Islet precursor cell (in vitro differentiated cells): ENCODE data around the gene NXPH4.

Experiments used
- DNase-seq: peaks from one replicate; pipeline ENCODE4 v3.0.0-alpha.2; 2018

Gene NXPH4

GRCh38 chr12:57185403-57185802 is 31.2 kb upstream of the NXPH4 start:
- no peak for DNase-seq

- DNase-seq: no peak
Measured at GRCh38 chr12:57185906-57186508, 30.6 kb upstream of the NXPH4 start.

- no peak for DNase-seq
Measured at GRCh38 chr12:57187222-57188089, 29.1 kb upstream of the NXPH4 start.

- DNase-seq: no peak
Measured at GRCh38 chr12:57188090-57188425, 28.5 kb upstream of the NXPH4 start.

- DNase-seq: no peak
Measured at GRCh38 chr12:57190037-57190436, 26.6 kb upstream of the NXPH4 start.

GRCh38 chr12:57190821-57191220 is 25.8 kb upstream of the NXPH4 start:
- DNase-seq: no peak

- no peak for DNase-seq
Measured at GRCh38 chr12:57191410-57191809, 25.2 kb upstream of the NXPH4 start.

GRCh38 chr12:57192920-57193319 is 23.7 kb upstream of the NXPH4 start:
- DNase-seq: no peak

- no peak for DNase-seq
Measured at GRCh38 chr12:57193706-57194245, 22.8 kb upstream of the NXPH4 start.

- DNase-seq: no peak
Measured at GRCh38 chr12:57194253-57194652, 22.3 kb upstream of the NXPH4 start.

- DNase-seq: no peak
Measured at GRCh38 chr12:57195186-57195585, 21.4 kb upstream of the NXPH4 start.

GRCh38 chr12:57195611-57196371 is 20.8 kb upstream of the NXPH4 start:
- no peak for DNase-seq

- DNase-seq: no peak
Measured at GRCh38 chr12:57196439-57196838, 20.2 kb upstream of the NXPH4 start.

GRCh38 chr12:57196956-57197355 is 19.6 kb upstream of the NXPH4 start:
- no peak for DNase-seq

GRCh38 chr12:57198329-57198728 is 18.3 kb upstream of the NXPH4 start:
- no peak for DNase-seq

GRCh38 chr12:57199191-57199590 is 17.4 kb upstream of the NXPH4 start:
- no peak for DNase-seq

GRCh38 chr12:57200497-57200896 is 16.1 kb upstream of the NXPH4 start:
- DNase-seq: no peak

- DNase-seq: no peak
Measured at GRCh38 chr12:57201219-57201618, 15.4 kb upstream of the NXPH4 start.

GRCh38 chr12:57201631-57202030 is 15.0 kb upstream of the NXPH4 start:
- no peak for DNase-seq

GRCh38 chr12:57202321-57202720 is 14.3 kb upstream of the NXPH4 start:
- DNase-seq: no peak

- no peak for DNase-seq
Measured at GRCh38 chr12:57203201-57203600, 13.4 kb upstream of the NXPH4 start.

- no peak for DNase-seq
Measured at GRCh38 chr12:57203791-57204190, 12.8 kb upstream of the NXPH4 start.

- no peak for DNase-seq
Measured at GRCh38 chr12:57204454-57204853, 12.1 kb upstream of the NXPH4 start.

GRCh38 chr12:57205186-57205585 is 11.4 kb upstream of the NXPH4 start:
- no peak for DNase-seq
